ENCODE data around the gene CACNA2D1.
"Not testable (repeated sequence)": the region's sequence is repeated elsewhere in the genome, so short reads cannot be mapped to it uniquely, and the experiment has no call there.

The CACNA2D1 gene

GRCh38 chr7:82021713-82022112 is 421.9 kb downstream of the CACNA2D1 start:
- no peaks in the 10 kb centered on the region for H3K4me1 ChIP-seq (ENCODE audit: control insufficient read depth, insufficient read depth, low read length)
- no peak overlapping the region for H3K27ac ChIP-seq (ENCODE audit: insufficient read depth, low read depth, low read length, poor library complexity, severe bottlenecking)
- no peaks in the 10 kb centered on the region for H3K9me3 ChIP-seq (ENCODE audit: control insufficient read depth, low read length)
- H3K36me3 ChIP-seq (ENCODE audit: control insufficient read depth, insufficient read depth, low read length) = no peaks in the 10 kb centered on the region
- no peak overlapping the region for H3K4me3 ChIP-seq (ENCODE audit: insufficient read depth, low read depth, low read length)
- no peaks in the 10 kb centered on the region for H3K27me3 ChIP-seq (ENCODE audit: control insufficient read depth, insufficient read depth, low read length, poor library complexity, severe bottlenecking)

DNA sequence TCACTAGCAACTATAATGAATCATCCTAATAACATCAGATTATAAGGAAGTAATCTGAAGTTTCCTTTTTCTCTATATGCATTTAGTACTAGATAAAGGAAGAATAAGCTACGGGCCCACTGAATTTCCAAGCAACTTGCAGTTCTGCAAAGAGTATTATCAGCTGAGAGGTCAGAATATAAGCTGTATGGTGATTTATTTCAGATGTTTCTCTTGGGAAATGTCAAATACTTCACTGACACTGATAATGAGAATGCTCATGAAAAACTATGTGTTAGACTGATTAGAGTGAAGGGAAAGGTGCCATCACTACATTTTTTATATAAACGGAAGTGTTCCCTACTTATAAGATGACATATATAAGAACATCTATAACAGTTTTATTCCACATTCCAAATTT is 422.5 kb downstream of the CACNA2D1 start:
- Histone ChIP-seq H3K27ac (ENCODE audit: insufficient read depth, low read depth, low read length, poor library complexity, severe bottlenecking) (no peak overlapping the region), H3K27me3 (ENCODE audit: control insufficient read depth, insufficient read depth, low read length, poor library complexity, severe bottlenecking) (no peaks in the 10 kb centered on the region), H3K36me3 (ENCODE audit: control insufficient read depth, insufficient read depth, low read length) (no peaks in the 10 kb centered on the region), H3K4me3 (ENCODE audit: insufficient read depth, low read depth, low read length) (no peak overlapping the region), H3K4me1 (ENCODE audit: control insufficient read depth, insufficient read depth, low read length) (no peaks in the 10 kb centered on the region), H3K9me3 (ENCODE audit: control insufficient read depth, low read length) (no peaks in the 10 kb centered on the region)
- WGBS, 2 experiments = 92 to 95% methylated on average over 1 of the region's 2 CpGs

DNA sequence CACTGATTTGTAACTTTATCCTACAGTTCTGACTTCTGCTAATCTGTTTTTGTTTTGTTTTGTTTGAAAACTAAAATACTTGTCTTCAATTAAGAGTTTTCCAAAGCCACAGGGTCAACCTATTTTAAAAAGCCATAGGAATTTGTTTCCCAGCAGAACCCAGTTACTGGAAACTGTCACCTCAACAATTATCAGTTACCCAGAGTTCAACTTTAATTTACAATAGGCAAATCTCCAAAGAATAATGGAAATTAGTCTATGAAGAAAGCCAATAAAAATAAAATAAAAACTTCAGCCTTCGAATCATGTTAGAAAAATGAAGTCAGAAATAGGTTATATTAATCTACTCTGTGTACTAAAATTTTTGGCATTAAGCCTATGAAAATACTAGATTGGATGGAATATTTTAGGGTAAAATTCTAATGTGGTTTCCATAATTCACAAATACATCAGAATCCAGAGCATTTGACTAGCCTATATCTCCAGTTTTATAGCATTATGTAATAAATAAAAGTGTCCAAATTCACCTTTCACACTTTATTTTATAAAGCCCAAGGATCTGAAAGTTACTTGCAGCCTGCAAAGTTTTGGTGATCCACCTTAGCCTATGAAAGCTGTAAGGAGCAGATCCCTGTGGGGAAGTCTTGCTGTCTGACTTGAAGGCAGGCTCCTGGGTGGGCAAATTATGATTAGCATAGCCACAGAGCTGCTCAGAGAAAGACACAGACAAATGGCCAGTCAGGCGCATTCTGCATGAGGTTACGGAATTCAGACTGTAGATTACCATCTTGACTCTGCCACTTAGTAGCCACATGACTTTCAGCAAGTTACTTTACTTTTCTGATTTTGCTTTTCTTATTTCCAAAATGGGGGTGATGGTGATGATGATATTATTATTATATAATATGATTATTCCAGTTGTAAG is 423.8 kb downstream of the CACNA2D1 start:
- WGBS, 2 experiments = 92 to 96% methylated on average over 2 to 3 of the region's 3 CpGs
- H3K27ac ChIP-seq (ENCODE audit: insufficient read depth, low read depth, low read length, poor library complexity, severe bottlenecking) = no peak overlapping the region
- no peak overlapping the region for H3K4me3 ChIP-seq (ENCODE audit: insufficient read depth, low read depth, low read length)
- H3K9me3 ChIP-seq (ENCODE audit: control insufficient read depth, low read length) = no peaks in the 10 kb centered on the region
- H3K27me3 ChIP-seq (ENCODE audit: control insufficient read depth, insufficient read depth, low read length, poor library complexity, severe bottlenecking) = no peaks in the 10 kb centered on the region
- no peaks in the 10 kb centered on the region for H3K36me3 ChIP-seq (ENCODE audit: control insufficient read depth, insufficient read depth, low read length)
- no peaks in the 10 kb centered on the region for H3K4me1 ChIP-seq (ENCODE audit: control insufficient read depth, insufficient read depth, low read length)

- no peaks in the 10 kb centered on the region for H3K27me3 ChIP-seq (ENCODE audit: control insufficient read depth, insufficient read depth, low read length, poor library complexity, severe bottlenecking)
Measured at GRCh38 chr7:82018226-82018625, 425.4 kb downstream of the CACNA2D1 start.

GRCh38 chr7:82017334-82017943 is 426.1 kb downstream of the CACNA2D1 start:
- H3K27ac ChIP-seq (ENCODE audit: insufficient read depth, low read depth, low read length, poor library complexity, severe bottlenecking) = no peak overlapping the region
- H3K36me3 ChIP-seq (ENCODE audit: control insufficient read depth, insufficient read depth, low read length) = no peaks in the 10 kb centered on the region
- no peak overlapping the region for H3K4me3 ChIP-seq (ENCODE audit: insufficient read depth, low read depth, low read length)
- 100% methylated on average over 1 of the region's 1 CpG for WGBS, 2 experiments
- no peaks in the 10 kb centered on the region for H3K27me3 ChIP-seq (ENCODE audit: control insufficient read depth, insufficient read depth, low read length, poor library complexity, severe bottlenecking)
- no peaks in the 10 kb centered on the region for H3K4me1 ChIP-seq (ENCODE audit: control insufficient read depth, insufficient read depth, low read length)
- no peaks in the 10 kb centered on the region for H3K9me3 ChIP-seq (ENCODE audit: control insufficient read depth, low read length)

More at GRCh38 chr7:82018226-82018625, 425.4 kb downstream of the CACNA2D1 start:
- Histone ChIP-seq H3K4me3 (ENCODE audit: insufficient read depth, low read depth, low read length) (no peak overlapping the region), H3K4me1 (ENCODE audit: control insufficient read depth, insufficient read depth, low read length) (no peaks in the 10 kb centered on the region), H3K9me3 (ENCODE audit: control insufficient read depth, low read length) (no peaks in the 10 kb centered on the region), H3K36me3 (ENCODE audit: control insufficient read depth, insufficient read depth, low read length) (no peaks in the 10 kb centered on the region), H3K27ac (ENCODE audit: insufficient read depth, low read depth, low read length, poor library complexity, severe bottlenecking) (no peak overlapping the region)

DNA sequence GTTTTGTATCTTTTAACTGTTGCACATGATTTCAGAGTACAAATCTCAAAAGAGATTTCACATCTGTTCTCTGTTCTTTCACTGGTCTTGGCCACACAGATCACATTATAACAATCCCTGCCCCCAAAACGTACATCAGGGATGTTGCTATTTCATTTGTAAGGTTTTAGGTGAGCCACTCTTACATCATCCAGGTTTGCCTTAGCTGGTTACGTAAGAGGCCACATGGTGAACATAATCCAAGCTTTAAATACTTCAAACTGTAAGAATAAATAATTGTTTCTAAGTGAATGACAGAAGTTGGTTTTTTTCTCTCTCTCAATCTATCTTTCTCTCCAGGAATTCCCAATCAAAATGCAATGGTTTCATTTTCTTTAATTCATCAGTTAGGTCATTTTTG is 427.8 kb downstream of the CACNA2D1 start:
- Histone ChIP-seq H3K4me3 (ENCODE audit: insufficient read depth, low read depth, low read length) (no peak overlapping the region), H3K27ac (ENCODE audit: insufficient read depth, low read depth, low read length, poor library complexity, severe bottlenecking) (no peak overlapping the region), H3K36me3 (ENCODE audit: control insufficient read depth, insufficient read depth, low read length) (no peaks in the 10 kb centered on the region), H3K27me3 (ENCODE audit: control insufficient read depth, insufficient read depth, low read length, poor library complexity, severe bottlenecking) (no peaks in the 10 kb centered on the region), H3K4me1 (ENCODE audit: control insufficient read depth, insufficient read depth, low read length) (no peaks in the 10 kb centered on the region), H3K9me3 (ENCODE audit: control insufficient read depth, low read length) (no peaks in the 10 kb centered on the region)
- WGBS, 2 experiments = 81% methylated on average over 2 of the region's 2 CpGs; no CpG with 5 or more reads in 1 of the 2 experiments

DNA sequence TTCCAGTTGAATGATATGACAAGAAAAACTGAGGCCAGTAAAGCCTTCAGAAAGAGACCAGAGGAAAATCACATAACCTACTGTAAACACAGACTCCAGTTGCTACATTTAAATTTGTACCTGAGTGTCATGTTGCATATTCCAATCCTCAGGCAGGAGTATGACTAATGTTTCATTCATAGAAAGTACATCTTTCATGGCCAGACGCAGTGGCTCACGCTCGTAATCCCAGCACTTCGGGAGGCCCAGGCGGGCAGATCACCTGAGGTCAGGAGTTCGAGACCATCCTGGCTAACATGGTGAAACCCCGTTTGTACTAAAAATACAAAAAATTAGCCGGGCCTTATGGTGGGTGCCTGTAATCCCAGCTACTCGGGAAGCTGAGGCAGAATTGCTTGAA is 429.0 kb downstream of the CACNA2D1 start:
- H3K4me1 ChIP-seq (ENCODE audit: control insufficient read depth, insufficient read depth, low read length); H3K9me3 ChIP-seq (ENCODE audit: control insufficient read depth, low read length); H3K36me3 ChIP-seq (ENCODE audit: control insufficient read depth, insufficient read depth, low read length); H3K27ac ChIP-seq (ENCODE audit: insufficient read depth, low read depth, low read length, poor library complexity, severe bottlenecking); H3K27me3 ChIP-seq (ENCODE audit: control insufficient read depth, insufficient read depth, low read length, poor library complexity, severe bottlenecking); H3K4me3 ChIP-seq (ENCODE audit: insufficient read depth, low read depth, low read length): not testable (repeated sequence)
- WGBS, 2 experiments = 93% methylated on average over 9 of the region's 9 CpGs

DNA sequence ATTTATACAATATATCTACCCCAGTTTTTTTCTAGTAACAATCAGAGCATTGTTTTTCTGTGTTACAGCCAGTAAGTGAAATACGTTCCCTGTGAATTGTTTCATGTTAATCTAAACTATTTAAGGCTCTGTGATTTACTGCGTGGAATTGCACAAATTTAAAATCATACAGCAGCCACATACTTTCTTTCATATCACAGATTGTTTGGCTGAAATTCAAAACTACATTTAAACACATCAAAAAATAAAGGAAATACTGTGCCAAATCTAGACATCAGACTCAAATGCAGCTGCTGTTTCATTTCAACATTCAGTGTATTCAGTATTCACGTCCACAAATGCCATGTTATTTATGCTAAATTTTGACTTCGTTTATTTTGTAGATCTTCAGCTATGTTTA is 431.1 kb downstream of the CACNA2D1 start:
- no peak overlapping the region for H3K4me3 ChIP-seq (ENCODE audit: insufficient read depth, low read depth, low read length)
- no peaks in the 10 kb centered on the region for H3K9me3 ChIP-seq (ENCODE audit: control insufficient read depth, low read length)
- no peaks in the 10 kb centered on the region for H3K4me1 ChIP-seq (ENCODE audit: control insufficient read depth, insufficient read depth, low read length)
- H3K36me3 ChIP-seq (ENCODE audit: control insufficient read depth, insufficient read depth, low read length) = no peaks in the 10 kb centered on the region
- H3K27ac ChIP-seq (ENCODE audit: insufficient read depth, low read depth, low read length, poor library complexity, severe bottlenecking) = no peak overlapping the region
- 90 to 98% methylated on average over 2 to 3 of the region's 4 CpGs for WGBS, 2 experiments
- no peaks in the 10 kb centered on the region for H3K27me3 ChIP-seq (ENCODE audit: control insufficient read depth, insufficient read depth, low read length, poor library complexity, severe bottlenecking)

DNA sequence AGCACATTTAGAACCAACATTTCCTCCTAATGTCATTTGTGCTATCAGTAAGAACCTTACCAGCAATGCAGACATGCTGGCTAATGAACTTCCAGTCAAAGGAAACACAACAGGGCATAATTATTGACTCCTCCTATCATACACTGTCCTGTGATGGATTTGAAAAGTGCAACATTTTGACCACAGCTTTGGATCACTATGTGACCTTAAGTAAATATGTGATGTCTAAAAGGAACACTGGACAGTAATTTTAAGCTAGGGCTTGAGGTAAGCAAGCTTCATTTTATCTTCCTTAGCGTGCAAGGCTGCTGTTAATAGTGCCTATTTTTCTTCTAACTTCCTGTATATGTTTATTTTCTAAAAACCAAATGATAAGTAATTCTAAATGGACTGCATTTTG is 433.2 kb downstream of the CACNA2D1 start:
- no peak overlapping the region for H3K4me3 ChIP-seq (ENCODE audit: insufficient read depth, low read depth, low read length)
- H3K27me3 ChIP-seq (ENCODE audit: control insufficient read depth, insufficient read depth, low read length, poor library complexity, severe bottlenecking) = no peaks in the 10 kb centered on the region
- H3K9me3 ChIP-seq (ENCODE audit: control insufficient read depth, low read length) = no peaks in the 10 kb centered on the region
- 88% methylated on average over 1 of the region's 1 CpG; no CpG with 5 or more reads in 1 of the 2 experiments for WGBS, 2 experiments
- H3K4me1 ChIP-seq (ENCODE audit: control insufficient read depth, insufficient read depth, low read length) = no peaks in the 10 kb centered on the region
- no peaks in the 10 kb centered on the region for H3K36me3 ChIP-seq (ENCODE audit: control insufficient read depth, insufficient read depth, low read length)
- H3K27ac ChIP-seq (ENCODE audit: insufficient read depth, low read depth, low read length, poor library complexity, severe bottlenecking) = no peak overlapping the region

GRCh38 chr7:82007315-82007714 is 436.3 kb downstream of the CACNA2D1 start:
- Histone ChIP-seq H3K9me3 (ENCODE audit: control insufficient read depth, low read length) (no peaks in the 10 kb centered on the region), H3K36me3 (ENCODE audit: control insufficient read depth, insufficient read depth, low read length) (no peaks in the 10 kb centered on the region), H3K4me3 (ENCODE audit: insufficient read depth, low read depth, low read length) (no peak overlapping the region), H3K27ac (ENCODE audit: insufficient read depth, low read depth, low read length, poor library complexity, severe bottlenecking) (no peak overlapping the region), H3K27me3 (ENCODE audit: control insufficient read depth, insufficient read depth, low read length, poor library complexity, severe bottlenecking) (no peaks in the 10 kb centered on the region), H3K4me1 (ENCODE audit: control insufficient read depth, insufficient read depth, low read length) (no peaks in the 10 kb centered on the region)
- 96 to 100% methylated on average over 1 to 2 of the region's 3 CpGs for WGBS, 2 experiments
